ENCODE measurements around the gene HEXD. TPM values are rescaled to one million over a fixed set of nuclear protein-coding genes. Genes with fewer than 3 reads are reported as not detected.
"Not testable (repeated sequence)": the region's sequence is repeated elsewhere in the genome, so short reads cannot be mapped to it uniquely, and the experiment has no call there.

HEXD gene
- 8.7 and 10.5 TPM in 2 replicates for total RNA-seq (2014; rRNA removed; shearing (Covaris generic))

GRCh38 chr17:82418001-82418986 lies at the start of gene HEXD, which contains the start of gene OGFOD3:
HEXD (plus strand) TSS chr17:82418347; CDS start chr17:82419800, 1,453 bp downstream.
OGFOD3 (minus strand) TSS chr17:82418586; CDS start chr17:82418485, 101 bp downstream.
- peak; percentile 66 for DNase-seq (ENCODE audit: low spot score)

GRCh38 chr17:82369211-82369610 lies 48.9 kb upstream of the HEXD start:
- no peak for DNase-seq (ENCODE audit: low spot score)

DNA sequence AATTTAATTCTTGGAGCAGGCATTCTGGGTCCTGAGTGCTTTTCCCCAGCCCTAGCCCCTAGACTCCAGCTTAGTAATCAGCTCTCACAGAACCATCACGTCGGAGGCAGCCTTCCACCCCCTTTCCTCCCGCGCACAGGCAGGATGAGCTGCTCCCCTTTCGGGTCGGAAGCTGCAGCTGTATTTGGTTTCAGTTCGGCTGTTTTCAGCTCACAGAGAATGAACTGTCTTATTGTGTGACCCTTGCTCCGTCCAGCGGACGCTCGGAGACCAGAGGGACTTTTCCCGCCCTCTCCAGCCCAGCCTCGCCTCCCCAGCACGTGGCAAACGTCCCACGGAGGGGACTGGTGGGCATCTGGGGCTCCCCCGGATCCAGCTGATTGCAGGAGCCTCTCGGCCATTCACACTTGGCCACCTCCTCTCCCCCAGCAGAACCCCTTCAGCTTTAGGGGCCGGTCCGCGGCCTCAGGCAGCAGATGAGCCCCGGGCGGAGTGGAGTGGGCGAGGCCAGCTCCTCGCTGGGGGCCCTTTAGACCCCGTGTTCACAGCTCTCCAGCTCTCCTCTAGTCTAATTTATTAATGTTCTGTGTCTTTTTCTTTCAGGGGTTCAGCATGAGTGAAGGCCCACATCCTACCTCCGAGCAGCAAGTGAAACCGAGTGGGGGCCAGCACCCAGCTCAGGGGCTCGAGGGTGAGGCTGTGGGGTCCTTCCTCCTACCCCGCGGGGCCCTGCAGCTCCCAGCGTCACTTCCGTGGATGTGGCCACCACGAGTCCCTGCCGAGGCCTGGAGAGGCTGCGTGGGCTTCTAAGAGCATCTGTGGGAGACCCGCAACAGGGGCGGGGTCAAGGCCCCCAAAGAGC lies 47.4 kb upstream of the HEXD start:
- DNase-seq (ENCODE audit: low spot score) = no peak

- no peak for DNase-seq (ENCODE audit: low spot score)
These were observed 46.6 kb upstream of the HEXD start, which contains the start of gene UTS2R for GRCh38 chr17:82371333-82372248. UTS2R (plus strand) TSS chr17:82371765; CDS start chr17:82374325, 2,560 bp downstream.

- no peak for DNase-seq (ENCODE audit: low spot score)
These were observed 45.7 kb upstream of the HEXD start for GRCh38 chr17:82372249-82373071.

DNA sequence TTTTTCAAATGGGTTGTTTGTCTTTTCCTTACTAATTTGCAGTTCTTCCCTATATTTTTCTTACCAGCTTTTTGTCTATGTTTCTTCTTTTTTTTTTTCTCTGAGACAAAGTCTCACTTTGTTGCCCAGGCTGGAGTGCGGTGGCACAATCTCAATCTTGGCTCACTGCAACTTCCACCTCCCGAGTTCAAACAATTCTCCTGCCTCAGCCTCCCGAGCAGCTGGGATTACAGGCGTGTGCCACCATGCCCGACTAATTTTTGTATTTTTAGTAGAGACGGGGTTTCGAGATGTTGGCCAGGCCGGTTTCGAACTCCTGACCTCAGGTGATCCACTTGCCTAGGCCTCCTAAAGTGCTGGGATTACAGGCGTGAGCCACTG lies 45.1 kb upstream of the HEXD start:
- DNase-seq (ENCODE audit: low spot score) = not testable (repeated sequence)

GRCh38 chr17:82373731-82374625 lies 44.2 kb upstream of the HEXD start:
- no peak for DNase-seq (ENCODE audit: low spot score)

DNA sequence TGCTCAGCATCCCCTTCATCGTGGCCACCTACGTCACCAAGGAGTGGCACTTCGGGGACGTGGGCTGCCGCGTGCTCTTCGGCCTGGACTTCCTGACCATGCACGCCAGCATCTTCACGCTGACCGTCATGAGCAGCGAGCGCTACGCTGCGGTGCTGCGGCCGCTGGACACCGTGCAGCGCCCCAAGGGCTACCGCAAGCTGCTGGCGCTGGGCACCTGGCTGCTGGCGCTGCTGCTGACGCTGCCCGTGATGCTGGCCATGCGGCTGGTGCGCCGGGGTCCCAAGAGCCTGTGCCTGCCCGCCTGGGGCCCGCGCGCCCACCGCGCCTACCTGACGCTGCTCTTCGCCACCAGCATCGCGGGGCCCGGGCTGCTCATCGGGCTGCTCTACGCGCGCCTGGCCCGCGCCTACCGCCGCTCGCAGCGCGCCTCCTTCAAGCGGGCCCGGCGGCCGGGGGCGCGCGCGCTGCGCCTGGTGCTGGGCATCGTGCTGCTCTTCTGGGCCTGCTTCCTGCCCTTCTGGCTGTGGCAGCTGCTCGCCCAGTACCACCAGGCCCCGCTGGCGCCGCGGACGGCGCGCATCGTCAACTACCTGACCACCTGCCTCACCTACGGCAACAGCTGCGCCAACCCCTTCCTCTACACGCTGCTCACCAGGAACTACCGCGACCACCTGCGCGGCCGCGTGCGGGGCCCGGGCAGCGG lies 43.4 kb upstream of the HEXD start:
- no peak for DNase-seq (ENCODE audit: low spot score)

- no peak for DNase-seq (ENCODE audit: low spot score)
These were observed 42.6 kb upstream of the HEXD start for GRCh38 chr17:82375359-82376041.

DNA sequence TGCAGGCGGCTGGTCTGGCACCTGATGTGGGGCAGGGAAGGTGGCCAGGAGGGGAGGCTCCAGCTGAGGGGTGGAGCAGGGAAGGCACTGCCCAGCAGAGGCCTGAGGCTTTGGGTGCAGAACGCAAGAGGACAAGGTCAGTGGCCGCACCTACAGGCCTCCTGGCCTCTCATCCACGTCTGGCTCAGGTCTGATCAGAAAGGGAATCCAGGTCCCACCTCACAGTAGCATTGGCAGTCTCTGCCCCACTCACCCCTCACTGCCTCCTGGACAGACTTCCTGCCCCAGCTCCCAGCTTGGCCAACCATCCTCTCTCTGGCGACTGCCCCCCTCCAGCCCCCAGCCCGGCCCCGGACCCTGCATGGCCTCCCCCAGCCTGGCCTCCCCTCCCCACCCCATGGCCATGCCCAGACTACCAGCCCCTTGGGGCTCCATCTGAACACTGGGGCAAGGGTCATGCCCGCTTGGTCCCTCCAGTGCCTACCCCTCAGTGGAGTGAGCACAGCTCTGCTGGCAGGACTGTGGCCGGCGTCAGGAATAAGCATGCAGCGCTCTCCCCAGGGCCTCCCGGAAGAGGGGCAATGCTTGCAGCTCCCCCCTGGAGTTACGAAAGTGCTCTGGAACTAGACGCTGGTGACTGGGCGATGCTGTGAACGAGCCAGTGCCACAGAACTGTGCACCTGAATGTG lies 42.0 kb upstream of the HEXD start:
- no peak for DNase-seq (ENCODE audit: low spot score)

- not testable (repeated sequence) for DNase-seq (ENCODE audit: low spot score)
These were observed 40.9 kb upstream of the HEXD start for GRCh38 chr17:82377294-82377693.

DNA sequence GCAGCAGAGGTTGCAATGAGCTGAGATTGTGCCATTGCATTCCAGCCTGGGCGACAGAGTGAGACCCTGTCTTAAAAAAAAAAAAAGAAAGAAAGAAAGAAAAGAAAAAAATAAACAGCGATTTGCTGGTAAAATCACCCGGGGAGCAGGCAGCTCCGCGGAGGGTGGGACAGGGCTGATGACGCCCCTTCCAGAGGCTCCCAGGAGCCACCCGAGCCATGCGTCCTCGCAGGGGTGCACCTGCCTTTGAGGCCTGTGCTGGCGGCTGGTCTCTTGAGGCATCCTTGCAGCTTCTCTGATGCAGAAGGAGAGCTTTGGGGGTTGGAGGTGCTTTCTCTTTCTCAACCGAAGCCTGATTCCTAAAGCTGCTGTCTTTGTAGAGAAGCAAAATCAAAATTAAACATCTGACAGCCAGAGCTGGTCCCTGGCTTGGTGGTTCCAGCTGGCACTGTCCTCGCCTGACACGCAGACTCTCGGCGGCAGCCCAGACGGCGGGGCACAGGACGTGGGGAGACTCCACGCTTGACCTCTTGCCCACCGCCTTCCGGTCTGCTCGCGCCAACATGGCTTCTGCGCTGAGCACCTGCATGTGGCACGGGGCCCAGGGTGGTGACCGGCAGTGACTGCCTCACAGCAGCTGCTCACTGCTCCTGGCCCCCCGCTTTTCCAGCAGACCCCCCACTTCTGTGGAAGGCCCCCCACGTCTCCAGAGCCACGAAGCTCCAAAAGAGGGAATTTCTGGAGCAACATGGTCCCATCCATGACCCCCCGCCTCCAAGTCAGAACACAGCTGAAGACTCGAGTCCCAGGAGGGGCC lies 40.0 kb upstream of the HEXD start:
- no peak for DNase-seq (ENCODE audit: low spot score)

- no peak for DNase-seq (ENCODE audit: low spot score)
These were observed 39.5 kb upstream of the HEXD start for GRCh38 chr17:82378741-82379021.

GRCh38 chr17:82380860-82381702 lies 37.1 kb upstream of the HEXD start:
- no peak for DNase-seq (ENCODE audit: low spot score)

- DNase-seq (ENCODE audit: low spot score) = not testable (repeated sequence)
These were observed 36.5 kb upstream of the HEXD start for GRCh38 chr17:82381703-82382009.
